Esophagus squamous epithelium (tissue), 5 donors: ENCODE data around the gene PLCB2. TPM values are rescaled to one million over a fixed set of nuclear protein-coding genes. Genes with fewer than 3 reads are reported as not detected.
A peak's percentile ranks its signal among the peaks of the same experiment; 100 is the strongest.

Experiments used
- DNase-seq: peaks from one replicate; lab custom pipeline; 2025; lab: John Stamatoyannopoulos, UW
- H3K27ac ChIP-seq, 4 donors: fragments of 200-600 bp; sonication (generic); one replicate each; pipeline ENCODE4 v1.5.1; 2016 to 2019; ENCODE audit warnings: mild to moderate bottlenecking in 1 of 4
- H3K27me3 ChIP-seq, 4 donors: fragments of 200-600 bp; sonication (generic); 1 replicate in 3 of 4; 2 replicates in 1 of 4; pipeline versions ENCODE4 v1.5.1 to v1.6.0; 2017 to 2021; ENCODE audit warnings: antibody characterized with exemption in 1 of 4
- H3K36me3 ChIP-seq, 3 donors: fragments of 200-600 bp; sonication (generic); one replicate each; pipeline ENCODE4 v1.5.1; 2016 to 2019
- H3K4me1 ChIP-seq, 3 donors: fragments of 200-600 bp; sonication (generic); one replicate each; pipeline ENCODE4 v1.5.1; 2017 to 2019
- H3K4me3 ChIP-seq, 4 donors: fragments of 200-600 bp; sonication (generic); 1 replicate in 3 of 4; 2 replicates in 1 of 4; pipeline ENCODE4 v1.5.1; 2016 to 2019; ENCODE audit warnings: mild to moderate bottlenecking in 2 of 4, moderate library complexity in 1 of 4
- H3K9me3 ChIP-seq, 3 donors: fragments of 200-600 bp; sonication (generic); one replicate each; pipeline ENCODE4 v1.5.1; 2016 to 2019
- POLR2A ChIP-seq, 4 donors: fragments of 450-650 bp; IDR thresholded peaks; one replicate each; pipeline ENCODE4 v1.6.1; 2017; ENCODE audit warnings: antibody characterized with exemption in 4 of 4, mild to moderate bottlenecking in 4 of 4, moderate library complexity in 3 of 4
- WGBS, 2 donors: methylation state at CpG; one replicate each; pipeline ENCODE4 v1.1.5; 2018; 5-methylcytosine and 5-hydroxymethylcytosine counted together
- intact Hi-C: fragments of 100-400 bp; cut with DNase I; formaldehyde crosslinking; loops from one replicate; pipeline ENCODE4 v1.15.0; 2022
- total RNA-seq, 4 donors: library from RNA; depleted of rRNA; stranded (reverse); fragments of >200 nt; gene quantifications; one replicate each; pipeline ENCODE4 v1.1.0, GENCODE V29; 2016
- TF ChIP-seq, protein P1 (sequence below), 6 experiments: fragments of 450-650 bp in 4 of 6; fragments of 200-600 bp in 2 of 6; sonication (generic) in 2 of 6; IDR thresholded peaks; one replicate each; pipeline ENCODE4 v1.5.1; 2016 to 2019; ENCODE audit warnings: antibody characterized with exemption in 6 of 6, mild to moderate bottlenecking in 4 of 6, moderate library complexity in 4 of 6
- donor health status: DM: yes; HTN: yes; CAD: no.

PLCB2 gene
- total RNA-seq, 4 donors from 2014 or later = 6.1 to 15.9 (median 10.4) TPM

DNA sequence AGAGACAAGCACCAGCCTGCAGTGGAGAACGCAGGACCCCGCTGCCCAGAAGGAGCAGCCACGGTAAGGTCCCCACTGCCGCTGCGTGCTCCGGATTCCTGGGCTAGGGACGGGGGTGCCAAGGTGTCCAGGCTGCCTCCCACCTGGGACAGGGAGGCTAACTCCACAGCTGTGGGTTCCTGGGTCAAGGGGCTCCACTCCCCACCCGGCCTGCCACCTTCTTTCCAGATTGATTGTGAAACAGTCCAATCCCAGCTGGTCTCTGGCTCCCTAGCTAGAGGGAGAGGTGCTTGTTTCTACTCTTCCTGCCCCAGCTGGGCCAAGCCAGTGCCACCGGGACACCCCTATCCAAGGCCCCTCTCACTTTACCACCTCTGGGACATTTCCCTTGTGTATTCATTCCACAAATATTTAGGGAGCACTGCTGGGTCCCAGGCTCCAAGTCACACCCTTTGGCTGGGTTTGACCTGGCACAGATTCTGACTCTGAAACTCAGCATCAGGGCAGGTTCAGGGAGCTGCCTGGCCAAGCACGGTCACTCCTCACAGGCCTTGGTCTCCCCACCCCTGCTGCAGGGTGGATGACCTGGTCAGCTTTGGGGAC is 67.0 kb downstream of the PLCB2 start:
- WGBS, 2 donors = 37 to 42% methylated on average over 3 to 4 of the region's 10 CpGs
- intact Hi-C loops = no loop called here
- TF ChIP-seq, protein P1, sequence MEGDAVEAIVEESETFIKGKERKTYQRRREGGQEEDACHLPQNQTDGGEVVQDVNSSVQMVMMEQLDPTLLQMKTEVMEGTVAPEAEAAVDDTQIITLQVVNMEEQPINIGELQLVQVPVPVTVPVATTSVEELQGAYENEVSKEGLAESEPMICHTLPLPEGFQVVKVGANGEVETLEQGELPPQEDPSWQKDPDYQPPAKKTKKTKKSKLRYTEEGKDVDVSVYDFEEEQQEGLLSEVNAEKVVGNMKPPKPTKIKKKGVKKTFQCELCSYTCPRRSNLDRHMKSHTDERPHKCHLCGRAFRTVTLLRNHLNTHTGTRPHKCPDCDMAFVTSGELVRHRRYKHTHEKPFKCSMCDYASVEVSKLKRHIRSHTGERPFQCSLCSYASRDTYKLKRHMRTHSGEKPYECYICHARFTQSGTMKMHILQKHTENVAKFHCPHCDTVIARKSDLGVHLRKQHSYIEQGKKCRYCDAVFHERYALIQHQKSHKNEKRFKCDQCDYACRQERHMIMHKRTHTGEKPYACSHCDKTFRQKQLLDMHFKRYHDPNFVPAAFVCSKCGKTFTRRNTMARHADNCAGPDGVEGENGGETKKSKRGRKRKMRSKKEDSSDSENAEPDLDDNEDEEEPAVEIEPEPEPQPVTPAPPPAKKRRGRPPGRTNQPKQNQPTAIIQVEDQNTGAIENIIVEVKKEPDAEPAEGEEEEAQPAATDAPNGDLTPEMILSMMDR (IDR thresholded peaks at IDR 0.05) = no peak
- peak in 2 of 4 donors; percentile 14 to 23 for TF ChIP-seq POLR2A (IDR thresholded peaks at IDR 0.05)
- Histone ChIP-seq H3K36me3 (no peaks in the 10 kb centered on the region), H3K4me3 (peak overlapping the region; percentile 26 to 63 (median 50)), H3K9me3 (no peaks in the 10 kb centered on the region), H3K4me1 (peaks cover 37 to 78% (median 38%) of the 10 kb centered on the region in 3 donors), H3K27me3 (peaks cover 0 to 21% (median 0%) of the 10 kb centered on the region in 4 donors), H3K27ac (peak overlapping the region; percentile 66 to 94 (median 83))
- no peak for DNase-seq

DNA sequence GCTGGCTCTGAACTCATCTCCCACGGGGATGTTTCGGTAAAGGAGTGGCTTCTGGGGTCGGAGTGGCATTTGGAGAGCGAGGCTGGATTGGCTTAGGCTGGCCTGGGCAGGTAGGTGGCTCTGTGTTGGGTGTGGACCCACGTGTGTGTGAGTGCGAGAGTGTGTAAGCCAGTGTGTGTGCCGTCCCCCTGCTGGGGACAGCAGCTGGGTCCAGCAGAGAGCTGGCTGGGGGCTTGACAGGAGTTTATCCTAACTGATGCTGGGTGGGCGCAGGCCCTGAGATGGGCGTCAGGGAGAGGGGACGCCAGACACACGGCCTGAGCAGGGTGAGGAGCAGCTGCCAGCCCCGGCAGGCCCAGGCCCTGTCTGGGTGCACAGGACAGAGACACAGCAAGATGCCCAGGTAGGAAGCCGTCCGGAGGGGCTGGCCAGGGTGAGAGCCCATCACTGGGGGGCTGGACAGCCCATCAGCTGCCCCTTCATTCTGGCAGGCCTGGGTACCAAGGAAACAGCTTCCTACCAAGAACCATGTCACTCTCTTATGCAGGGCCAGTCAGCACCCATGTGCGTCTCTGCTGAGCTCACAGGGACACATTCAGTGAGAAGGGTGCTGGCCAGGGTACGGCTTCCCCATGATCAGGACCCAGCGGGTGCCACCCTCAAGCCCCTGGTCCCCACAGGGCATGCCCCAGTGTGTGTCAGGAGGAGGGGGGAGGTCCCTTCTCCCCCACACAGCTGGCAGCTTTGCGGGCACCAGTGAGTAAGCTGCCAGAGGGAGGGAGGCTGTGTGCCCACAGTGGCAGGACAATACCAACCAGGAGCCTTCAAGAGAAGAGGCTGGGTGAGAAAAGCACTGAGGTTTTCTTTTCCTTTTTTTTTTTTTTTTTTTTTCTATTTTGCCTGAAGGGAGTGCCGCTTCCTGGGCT is 67.8 kb downstream of the PLCB2 start:
- H3K4me1 ChIP-seq = peaks cover 34 to 78% (median 39%) of the 10 kb centered on the region in 3 donors
- intact Hi-C loops = no loop called here
- WGBS, 2 donors = 25 to 48% methylated on average over 7 to 11 of the region's 19 CpGs
- H3K27ac ChIP-seq = peak overlapping the region; percentile 82 to 94 (median 86)
- no peaks in the 10 kb centered on the region for H3K36me3 ChIP-seq
- no peak for DNase-seq
- peaks cover 0 to 21% (median 0%) of the 10 kb centered on the region in 4 donors for H3K27me3 ChIP-seq
- H3K4me3 ChIP-seq = peak overlapping the region; percentile 26 to 63 (median 50)
- TF ChIP-seq, protein P1 (IDR thresholded peaks at IDR 0.05) = peak in 1 of 6 experiments; percentile 31
- peak in 1 of 4 donors; percentile 31 for TF ChIP-seq POLR2A (IDR thresholded peaks at IDR 0.05)
- H3K9me3 ChIP-seq = no peaks in the 10 kb centered on the region

DNA sequence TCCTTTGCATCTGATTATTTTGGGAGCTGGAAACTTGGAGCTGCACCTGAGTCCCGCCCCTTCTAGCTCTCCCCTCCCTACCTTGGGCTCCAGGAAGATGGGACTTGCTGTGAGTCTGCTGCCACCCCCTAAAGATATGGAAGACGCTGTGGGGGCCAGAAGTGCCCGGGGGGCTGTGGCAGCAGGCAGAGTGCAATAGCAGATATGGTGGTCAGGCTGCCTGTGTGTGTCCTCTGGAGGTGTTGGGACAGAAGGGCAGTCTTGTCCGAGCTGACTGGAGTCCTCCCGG is 68.4 kb downstream of the PLCB2 start:
- Histone ChIP-seq H3K36me3 (no peaks in the 10 kb centered on the region), H3K27me3 (peaks cover 0 to 21% (median 0%) of the 10 kb centered on the region in 4 donors), H3K9me3 (no peaks in the 10 kb centered on the region), H3K4me1 (peaks cover 36 to 78% (median 45%) of the 10 kb centered on the region in 3 donors), H3K4me3 (peak overlapping the region; percentile 26 to 63 (median 50)), H3K27ac (peak overlapping the region; percentile 82 to 94 (median 86))
- TF ChIP-seq POLR2A (IDR thresholded peaks at IDR 0.05) = peak in 1 of 4 donors; percentile 17
- TF ChIP-seq, protein P1 (IDR thresholded peaks at IDR 0.05) = no peak
- DNase-seq = no peak
- WGBS, 2 donors = 5 to 23% methylated on average over 2 to 3 of the region's 5 CpGs
- intact Hi-C loops = no loop called here

DNA sequence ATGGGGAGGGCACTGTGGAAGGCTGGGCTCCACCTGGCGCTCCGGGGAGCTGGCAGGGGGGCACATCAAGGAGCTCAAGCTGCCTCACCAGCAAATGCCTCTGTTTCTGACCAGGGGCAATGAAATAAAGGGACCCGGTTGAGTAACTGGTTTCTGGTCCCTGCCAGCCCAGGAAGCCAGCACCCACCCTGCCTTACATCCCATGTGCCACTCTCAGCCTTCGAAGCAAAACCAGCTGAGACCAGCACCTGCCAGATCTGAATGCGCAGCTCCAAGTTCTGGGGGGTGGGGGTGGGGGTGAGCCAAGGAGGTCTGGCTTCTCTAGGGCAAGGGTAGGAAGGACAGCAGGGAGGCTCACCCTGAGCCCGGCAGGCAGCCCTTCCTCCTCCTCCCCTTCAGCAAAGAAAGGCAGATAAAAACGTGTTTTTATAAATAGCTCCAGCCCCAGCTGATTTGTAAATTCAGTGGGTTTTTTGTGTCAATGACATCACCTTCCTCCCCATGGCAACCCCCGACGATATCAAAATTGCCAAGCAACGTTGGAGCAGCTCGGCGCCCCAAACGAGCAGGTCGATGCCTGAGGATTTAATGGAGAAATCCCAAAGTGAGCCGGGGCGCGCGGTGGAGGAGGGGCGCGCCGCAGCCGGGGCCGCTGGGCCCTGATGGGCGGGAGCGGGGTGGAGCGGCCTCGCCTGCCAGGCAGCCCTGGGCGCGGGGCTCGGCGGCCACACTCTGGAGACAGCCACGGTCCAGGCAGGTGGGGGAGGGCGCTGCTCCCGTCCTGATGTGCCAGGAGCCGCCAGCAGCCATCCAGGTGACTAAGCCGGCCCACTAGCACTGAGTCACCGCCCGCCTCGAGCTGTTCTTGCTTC is 69.0 kb downstream of the PLCB2 start, which contains the start of gene PAK6:
Gene PAK6 (plus strand): TSS at position 532 of the 872 bp plus-strand sequence. CDS start 25,723 bp downstream, outside the sequence.
- peak within 1 kb of the TSS; percentile 82 to 94 (median 86) for H3K27ac ChIP-seq
- WGBS, 2 donors = 7 to 14% methylated on average over 11 to 21 of the region's 39 CpGs

More for the DNA sequence above, 69.0 kb downstream of the PLCB2 start, which contains the start of gene PAK6:
- TF ChIP-seq, protein P1 (IDR thresholded peaks at IDR 0.05) = no peak
- no peak for TF ChIP-seq POLR2A (IDR thresholded peaks at IDR 0.05)
- no peak for DNase-seq
- H3K4me1 ChIP-seq = peaks cover 40 to 78% (median 51%) of the 10 kb centered on the region in 3 donors
- H3K9me3 ChIP-seq = no peaks in the 10 kb centered on the region
- H3K27me3 ChIP-seq = peaks cover 0 to 21% (median 0%) of the 10 kb centered on the region in 4 donors
- H3K36me3 ChIP-seq = no peaks in the 10 kb centered on the region
- H3K4me3 ChIP-seq = peak within 1 kb of the TSS; percentile 26 to 63 (median 50)
- intact Hi-C loops = no loop called here

Other genes with a start within 250 kb of the PLCB2 start
- 1 to 10 TPM in 2 of 4 donors, under 1 TPM in 2; 0.31 to 4.4 (median 1.4) TPM for gene BMF, start 199.1 kb downstream of the PLCB2 start, total RNA-seq
- gene BUB1B, start 146.9 kb downstream of the PLCB2 start, total RNA-seq = 10 to 100 TPM in 1 of 4 donors, 1 to 10 TPM in 3; 4.1 to 22.3 (median 7.4) TPM
- 10 to 100 TPM; 31.5 to 53.5 (median 37.2) TPM for gene PAK6, start 68.9 kb downstream of the PLCB2 start, total RNA-seq
- gene ANKRD63, start 24.9 kb downstream of the PLCB2 start, total RNA-seq = not detected
- 10 to 100 TPM in 1 of 4 donors, 1 to 10 TPM in 3; 4.7 to 10.1 (median 8.1) TPM for gene INAFM2, start 15.8 kb upstream of the PLCB2 start, total RNA-seq
- 10 to 100 TPM in 3 of 4 donors, 1 to 10 TPM in 1; 5.4 to 34.4 (median 15.0) TPM for gene CCDC9B, start 33.0 kb upstream of the PLCB2 start, total RNA-seq
- not detected for gene PHGR1, start 43.1 kb upstream of the PLCB2 start, total RNA-seq
- under 1 TPM in 2 of 4 donors, not detected in 2; under 0.01 TPM for gene DISP2, start 50.3 kb upstream of the PLCB2 start, total RNA-seq
- gene KNSTRN, start 74.8 kb upstream of the PLCB2 start, total RNA-seq = 10 to 100 TPM; 11.3 to 22.0 (median 17.3) TPM
- gene IVD, start 97.9 kb upstream of the PLCB2 start, total RNA-seq = 10 to 100 TPM; 10.7 to 42.2 (median 15.4) TPM
- gene BAHD1, start 133.0 kb upstream of the PLCB2 start, total RNA-seq = 10 to 100 TPM in 2 of 4 donors, 1 to 10 TPM in 2; 6.0 to 13.1 (median 9.8) TPM
- 1 to 10 TPM; 2.9 to 7.4 (median 5.2) TPM for gene CHST14, start 163.0 kb upstream of the PLCB2 start, total RNA-seq